Left ventricle myocardium inferior (tissue), 1 donor: ENCODE measurements around the gene TECPR2. TPM values are rescaled to one million over a fixed set of nuclear protein-coding genes. Genes with fewer than 3 reads are reported as not detected.

ENCODE experiments used
- DNase-seq: peaks from one replicate; pipeline ENCODE4 v3.0.0-alpha.2; 2020
- H3K27ac ChIP-seq: fragments of 200-600 bp; replicated peaks from 2 replicates; pipeline ENCODE4 v1.8.0; 2021
- H3K27me3 ChIP-seq: fragments of 200-600 bp; 2 replicates; pipeline ENCODE4 v1.8.0; 2021; ENCODE audit warnings: low read depth
- H3K36me3 ChIP-seq: fragments of 200-600 bp; 2 replicates; pipeline ENCODE4 v1.8.0; 2021
- H3K4me1 ChIP-seq: fragments of 200-600 bp; 2 replicates; pipeline ENCODE4 v1.8.0; 2021
- H3K4me3 ChIP-seq: fragments of 200-600 bp; 2 replicates; pipeline ENCODE4 v1.8.0; 2021; ENCODE audit warnings: mild to moderate bottlenecking, moderate library complexity
- H3K9me3 ChIP-seq: fragments of 200-600 bp; replicated peaks from 2 replicates; pipeline ENCODE4 v1.8.0; 2021
- CTCF ChIP-seq: fragments of 200-600 bp; IDR thresholded peaks from 2 replicates; pipeline ENCODE4 v1.8.0; 2021; ENCODE audit warnings: antibody characterized with exemption, mild to moderate bottlenecking, borderline replicate concordance
- intact Hi-C: fragments of 100-400 bp; cut with micrococcal nuclease; formaldehyde crosslinking; loops from one replicate; pipeline ENCODE4 v1.11.0; 2022
- total RNA-seq: library from RNA; stranded (reverse); fragmentation: NEBNext Ultra II Directional; extraction: Animal tissue kit (Norgen Biotek cat#: 25700); gene quantifications from one replicate; pipeline ENCODE4 v1.2.1, GENCODE V29; 2021
- donor health status: DM: no; HTN: yes; CAD: no; lungs with severe emphysema.

TECPR2 gene
- total RNA-seq, 1 donor from 2014 or later, result 20.0 TPM

GRCh38 chr14:102505775-102506625 is 143.3 kb downstream of the TECPR2 start:
- DNase-seq, result no peak
- TF ChIP-seq CTCF, result no peak
- Histone ChIP-seq H3K36me3 (peaks cover 22% of the 10 kb centered on the region), H3K27me3 (no peaks in the 10 kb centered on the region), H3K27ac (peak overlapping the region; percentile 94), H3K9me3 (no peaks in the 10 kb centered on the region), H3K4me3 (peak overlapping the region; percentile 42), H3K4me1 (peaks cover 83% of the 10 kb centered on the region)
- intact Hi-C loops, result no loop called here

- peaks cover 81% of the 10 kb centered on the region for H3K4me1 ChIP-seq
- H3K4me3 ChIP-seq, result peak overlapping the region; percentile 42
- DNase-seq, result no peak
- intact Hi-C loops, result no loop called here
- no peaks in the 10 kb centered on the region for H3K9me3 ChIP-seq
- H3K27me3 ChIP-seq, result no peaks in the 10 kb centered on the region
- no peak for TF ChIP-seq CTCF
- H3K36me3 ChIP-seq, result peaks cover 22% of the 10 kb centered on the region
- peak overlapping the region; percentile 94 for H3K27ac ChIP-seq
These were observed 143.8 kb downstream of the TECPR2 start for GRCh38 chr14:102506626-102506925.

GRCh38 chr14:102507081-102507856 is 144.5 kb downstream of the TECPR2 start:
- peaks cover 81% of the 10 kb centered on the region for H3K4me1 ChIP-seq
- no peaks in the 10 kb centered on the region for H3K27me3 ChIP-seq
- peak overlapping the region; percentile 94 for H3K27ac ChIP-seq
- H3K36me3 ChIP-seq, result peaks cover 22% of the 10 kb centered on the region
- intact Hi-C loops, result no loop called here
- TF ChIP-seq CTCF, result no peak
- H3K4me3 ChIP-seq, result peak overlapping the region; percentile 42
- no peaks in the 10 kb centered on the region for H3K9me3 ChIP-seq
- DNase-seq, result no peak

- intact Hi-C loops, result no loop called here
- no peak for TF ChIP-seq CTCF
- Histone ChIP-seq H3K27ac (peak overlapping the region; percentile 94), H3K27me3 (no peaks in the 10 kb centered on the region), H3K36me3 (peaks cover 22% of the 10 kb centered on the region), H3K4me3 (peak overlapping the region; percentile 73), H3K4me1 (peaks cover 75% of the 10 kb centered on the region), H3K9me3 (no peaks in the 10 kb centered on the region)
- DNase-seq, result no peak
These were observed 145.1 kb downstream of the TECPR2 start for GRCh38 chr14:102507857-102508312.

GRCh38 chr14:102508410-102508773 is 145.7 kb downstream of the TECPR2 start:
- H3K27me3 ChIP-seq, result no peaks in the 10 kb centered on the region
- peaks cover 22% of the 10 kb centered on the region for H3K36me3 ChIP-seq
- intact Hi-C loops, result no loop called here
- no peaks in the 10 kb centered on the region for H3K9me3 ChIP-seq
- peaks cover 70% of the 10 kb centered on the region for H3K4me1 ChIP-seq
- H3K4me3 ChIP-seq, result peak overlapping the region; percentile 73
- peak; percentile 62 for DNase-seq
- no peak for TF ChIP-seq CTCF
- H3K27ac ChIP-seq, result peak overlapping the region; percentile 94
